A673 (cell line): Measurements from ENCODE around the gene RSKR.

Experiments used
- EZH2 ChIP-seq: fragments of 200-600 bp; sonication (generic); IDR thresholded peaks from 2 replicates; pipeline ENCODE4 v1.6.1; 2017; ENCODE audit warnings: borderline replicate concordance, low read depth, mild to moderate bottlenecking, mixed read lengths, antibody characterized with exemption, low read length; ENCODE audit not compliant: poor library complexity, severe bottlenecking
- TF ChIP-seq, protein P1 (sequence below): fragments of 300-800, 200-600 bp; sonication (generic); conservative IDR thresholded peaks from 2 replicates; pipeline ENCODE4 v1.5.1; 2017; ENCODE audit warnings: low read depth, mild to moderate bottlenecking, antibody characterized with exemption, low read length, moderate library complexity, mixed read lengths

DNA sequence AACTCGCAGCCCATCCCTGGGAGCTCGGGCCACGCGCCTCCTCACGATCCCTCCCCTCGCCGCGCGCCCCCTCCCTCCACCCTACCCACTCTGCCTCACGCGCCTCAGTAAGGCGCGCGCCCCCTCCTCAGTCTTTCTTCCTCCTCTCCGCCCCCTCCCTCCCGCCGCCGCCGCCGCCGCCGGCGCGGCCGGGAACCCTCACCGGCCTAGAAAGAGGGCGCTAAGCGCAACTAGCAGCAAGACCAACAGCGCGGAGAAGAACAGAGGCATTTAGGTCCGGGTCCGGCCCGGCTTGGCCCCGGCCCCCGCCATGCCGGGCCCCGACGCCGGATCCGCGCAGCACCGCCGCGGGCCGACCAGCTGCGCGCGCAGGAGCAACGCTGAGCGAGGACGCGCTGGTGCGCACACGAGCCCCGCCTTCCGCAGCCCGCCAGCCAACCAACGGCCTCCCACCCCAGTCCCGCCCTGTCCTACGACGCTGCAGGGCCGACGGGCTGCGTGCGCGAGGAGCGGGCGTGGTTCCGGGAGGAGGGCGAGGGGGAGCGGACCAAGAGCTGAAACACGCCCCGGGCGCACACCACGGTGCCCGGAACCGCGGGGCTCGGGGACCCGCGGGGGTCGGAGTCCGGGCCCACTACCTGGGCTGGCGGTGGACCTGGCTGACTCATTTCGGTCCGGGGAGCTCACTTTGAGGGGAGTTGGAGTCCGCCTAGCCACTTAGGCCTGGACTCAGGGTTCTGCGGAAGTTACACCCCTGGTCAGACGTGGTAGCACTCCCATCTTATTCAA, 31.0 kb upstream of the RSKR start, which contains the start of gene BLTP2:
- TF ChIP-seq, protein P1, sequence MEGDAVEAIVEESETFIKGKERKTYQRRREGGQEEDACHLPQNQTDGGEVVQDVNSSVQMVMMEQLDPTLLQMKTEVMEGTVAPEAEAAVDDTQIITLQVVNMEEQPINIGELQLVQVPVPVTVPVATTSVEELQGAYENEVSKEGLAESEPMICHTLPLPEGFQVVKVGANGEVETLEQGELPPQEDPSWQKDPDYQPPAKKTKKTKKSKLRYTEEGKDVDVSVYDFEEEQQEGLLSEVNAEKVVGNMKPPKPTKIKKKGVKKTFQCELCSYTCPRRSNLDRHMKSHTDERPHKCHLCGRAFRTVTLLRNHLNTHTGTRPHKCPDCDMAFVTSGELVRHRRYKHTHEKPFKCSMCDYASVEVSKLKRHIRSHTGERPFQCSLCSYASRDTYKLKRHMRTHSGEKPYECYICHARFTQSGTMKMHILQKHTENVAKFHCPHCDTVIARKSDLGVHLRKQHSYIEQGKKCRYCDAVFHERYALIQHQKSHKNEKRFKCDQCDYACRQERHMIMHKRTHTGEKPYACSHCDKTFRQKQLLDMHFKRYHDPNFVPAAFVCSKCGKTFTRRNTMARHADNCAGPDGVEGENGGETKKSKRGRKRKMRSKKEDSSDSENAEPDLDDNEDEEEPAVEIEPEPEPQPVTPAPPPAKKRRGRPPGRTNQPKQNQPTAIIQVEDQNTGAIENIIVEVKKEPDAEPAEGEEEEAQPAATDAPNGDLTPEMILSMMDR, result no peak
- no peak for TF ChIP-seq EZH2
